H54 (cell line): Measurements from ENCODE around the gene ECE1.

Experiments used
- DNase-seq: peaks from one replicate; pipeline ENCODE4 v3.0.0; 2011; ENCODE audit warnings: low spot score, mixed read lengths; ENCODE audit not compliant: insufficient read length
- FAIRE-seq: peaks from 3 replicates; lab custom pipeline; 2011; peaks lifted over from hg19 to GRCh38; lab: Jason Lieb, UNC
- POLR2A ChIP-seq: IDR thresholded peaks from 2 replicates; pipeline ENCODE4 v1.6.1; 2011; ENCODE audit warnings: low read depth, mild to moderate bottlenecking, low read length

The ECE1 gene

DNA sequence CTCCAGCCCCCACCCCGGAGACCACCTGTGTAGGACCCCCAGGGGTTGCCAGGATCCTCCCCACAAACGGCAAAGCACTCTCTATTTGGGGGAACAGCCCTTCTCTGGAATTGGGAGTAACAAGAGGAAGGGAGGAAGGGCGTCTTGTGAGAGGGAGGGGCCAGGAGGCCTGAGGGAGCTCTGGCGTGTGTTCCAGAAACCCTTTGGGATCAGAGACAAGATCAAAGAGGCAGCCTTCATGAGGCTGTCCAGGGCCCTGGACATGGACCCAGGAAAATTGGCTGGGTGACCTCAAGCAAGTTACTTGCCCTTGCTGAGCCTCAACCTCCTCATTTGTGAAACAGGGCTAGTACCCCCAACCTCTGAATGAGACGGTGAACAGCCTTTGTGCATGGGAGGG lies 18.1 kb upstream of the ECE1 start:
- no peak for FAIRE-seq
- no peak for TF ChIP-seq POLR2A
- no peak for DNase-seq

GRCh38 chr1:21307663-21308305 lies 17.5 kb upstream of the ECE1 start:
- no peak for FAIRE-seq

GRCh38 chr1:21307210-21307609 lies 16.9 kb upstream of the ECE1 start:
- TF ChIP-seq POLR2A, result no peak
- no peak for FAIRE-seq

More at GRCh38 chr1:21307663-21308305, 17.5 kb upstream of the ECE1 start:
- TF ChIP-seq POLR2A, result no peak
- no peak for DNase-seq

DNA sequence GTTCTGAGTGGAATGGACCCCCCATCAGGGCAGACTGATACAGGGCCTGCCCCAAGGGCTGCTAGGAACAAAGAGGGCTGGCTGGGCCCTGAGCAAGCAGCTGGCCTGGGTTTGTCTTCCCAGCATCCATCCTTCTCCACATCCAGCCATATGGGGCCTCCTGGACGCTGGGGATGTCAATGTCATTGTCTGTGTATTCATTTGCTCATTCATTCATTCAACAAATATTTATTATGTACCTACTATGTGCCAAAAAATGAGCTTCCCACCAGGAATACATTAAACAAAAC lies 15.6 kb upstream of the ECE1 start:
- FAIRE-seq (no peak), DNase-seq (no peak)
- TF ChIP-seq POLR2A, result no peak

More at GRCh38 chr1:21307210-21307609, 16.9 kb upstream of the ECE1 start:
- no peak for DNase-seq

- FAIRE-seq, result no peak
- no peak for DNase-seq
- no peak for TF ChIP-seq POLR2A
These were observed 15.1 kb upstream of the ECE1 start for GRCh38 chr1:21305155-21305899.

DNA sequence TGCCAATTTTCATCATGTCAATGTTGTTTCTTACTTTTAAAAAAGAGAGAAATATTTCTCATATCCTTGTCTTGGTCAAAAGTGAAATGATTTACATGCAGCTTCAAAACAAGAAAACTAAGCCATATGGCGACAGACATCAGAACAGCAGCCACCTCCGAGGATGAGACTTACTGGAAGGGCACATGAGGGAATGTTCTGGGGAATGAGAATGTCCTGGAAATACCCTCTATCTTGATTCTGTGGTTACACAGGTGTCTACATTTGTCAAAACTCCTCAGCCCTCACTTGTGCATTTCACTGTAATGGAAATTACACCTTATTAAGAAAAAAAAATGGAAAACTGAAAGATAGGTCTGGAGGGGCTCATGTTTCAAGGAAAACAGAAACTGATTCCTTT lies 14.2 kb upstream of the ECE1 start:
- FAIRE-seq (no peak), DNase-seq (no peak)
- TF ChIP-seq POLR2A, result no peak

DNA sequence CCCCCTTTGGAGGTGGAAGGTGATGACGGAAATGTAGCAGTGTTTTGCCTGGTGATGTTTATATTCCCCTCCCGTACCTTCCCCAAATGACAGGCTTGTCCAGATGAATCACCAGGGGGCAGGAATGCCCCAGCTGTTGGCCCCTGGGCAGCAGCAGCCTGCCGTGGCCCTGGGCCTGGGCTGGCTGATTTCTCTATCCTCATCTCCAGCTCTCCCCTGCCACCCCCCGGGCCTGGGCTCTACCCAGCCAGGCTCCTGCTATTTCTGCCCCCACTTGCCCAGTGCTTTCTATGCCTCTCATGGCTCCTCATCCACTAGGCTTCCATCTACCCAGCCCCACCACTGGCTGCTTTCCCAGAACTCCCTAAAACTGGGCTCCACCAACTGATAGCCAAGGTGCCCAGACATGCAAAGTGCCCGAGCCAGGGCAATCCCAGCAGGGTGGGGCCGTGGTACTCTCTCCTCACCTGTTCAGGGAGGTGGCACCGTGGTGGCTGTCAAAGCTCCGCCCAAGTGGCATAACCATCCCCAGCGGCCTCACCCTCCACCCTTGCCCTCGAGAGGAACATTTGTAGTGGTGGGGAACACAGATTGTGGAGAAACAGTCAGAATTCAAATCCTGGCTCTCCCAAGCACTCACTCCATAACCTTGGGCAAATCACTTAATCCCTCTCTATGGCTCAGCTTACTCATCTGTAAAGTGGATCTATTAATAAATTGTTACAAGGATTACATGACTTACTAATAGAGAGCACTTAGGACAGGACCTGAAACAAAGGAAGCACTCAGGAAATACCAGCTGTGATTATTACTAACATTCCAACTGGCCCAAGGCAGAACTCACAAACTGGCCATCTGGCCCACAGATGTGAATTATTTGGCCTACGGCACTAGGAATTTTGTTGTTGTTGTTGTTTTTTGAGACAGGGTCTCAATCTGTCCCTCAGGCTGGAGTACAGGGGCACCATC lies 12.8 kb upstream of the ECE1 start:
- FAIRE-seq, result no peak
- TF ChIP-seq POLR2A, result no peak

GRCh38 chr1:21301794-21302440 lies 11.7 kb upstream of the ECE1 start:
- no peak for TF ChIP-seq POLR2A
- no peak for FAIRE-seq
- no peak for DNase-seq

More for the DNA sequence above, 12.8 kb upstream of the ECE1 start:
- peak; percentile 56 for DNase-seq

GRCh38 chr1:21300774-21301173 lies 10.5 kb upstream of the ECE1 start:
- FAIRE-seq, result no peak

DNA sequence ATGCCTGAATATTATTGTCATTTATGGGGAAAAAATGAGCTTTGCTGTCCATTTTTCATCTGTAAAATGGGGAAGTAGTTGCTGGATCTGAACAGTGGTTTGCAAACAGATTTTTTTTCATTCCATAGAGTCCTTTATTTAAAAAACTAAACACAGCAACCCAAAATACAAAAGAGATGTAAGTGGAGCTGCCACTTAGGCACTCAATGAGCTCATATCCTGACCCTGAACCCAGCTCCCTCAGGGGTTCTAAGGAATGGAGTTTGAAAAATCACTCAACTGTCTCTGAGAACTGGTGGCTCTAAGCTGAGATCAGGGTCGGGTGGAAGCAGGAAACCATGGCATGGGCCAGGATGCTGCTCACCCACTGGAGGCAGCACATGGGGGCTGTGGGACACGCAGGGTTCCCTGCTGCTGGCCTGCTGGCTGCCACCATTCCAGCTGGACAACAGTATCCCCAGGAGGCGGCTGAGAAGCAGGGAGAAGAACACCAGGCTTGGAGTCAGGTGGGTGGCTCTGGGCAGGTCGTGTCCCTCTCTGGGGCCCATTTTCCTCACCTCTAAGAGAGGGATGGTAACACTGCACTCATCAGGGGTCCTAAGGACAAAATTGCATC lies 9.6 kb upstream of the ECE1 start:
- no peak for TF ChIP-seq POLR2A
- DNase-seq, result no peak

More at GRCh38 chr1:21300774-21301173, 10.5 kb upstream of the ECE1 start:
- no peak for TF ChIP-seq POLR2A
- no peak for DNase-seq

GRCh38 chr1:21298981-21299391 lies 8.7 kb upstream of the ECE1 start:
- FAIRE-seq (no peak), DNase-seq (no peak)
- no peak for TF ChIP-seq POLR2A

More for the DNA sequence above, 9.6 kb upstream of the ECE1 start:
- FAIRE-seq, result no peak

GRCh38 chr1:21297975-21298374 lies 7.7 kb upstream of the ECE1 start:
- no peak for FAIRE-seq
- DNase-seq, result peak; percentile 57
- no peak for TF ChIP-seq POLR2A
